DND-41 (cell line): ENCODE data around the gene ME2.

Experiments used
- ATAC-seq: fragments of 200-7000 bp; cut with Tn5 transposase; 3 replicates; pipeline ENCODE4 v1.9.1; 2021; ENCODE audit warnings: low read depth; ENCODE audit not compliant: insufficient read depth
- DNase-seq: peaks from one replicate; pipeline ENCODE4 v3.0.0-alpha.2; 2020
- H2AFZ ChIP-seq: 2 replicates; pipeline ENCODE4 v1.6.0; 2012; ENCODE audit warnings: low read depth, low read length
- H3K27ac ChIP-seq: 2 replicates; pipeline ENCODE4 v1.5.1; 2012; ENCODE audit warnings: low read length, inconsistent platforms
- H3K27me3 ChIP-seq: fragments of 200-600 bp; sonication (generic); 2 replicates; pipeline ENCODE4 v1.6.0; 2012; ENCODE audit warnings: low read length, mild to moderate bottlenecking, inconsistent platforms; ENCODE audit not compliant: insufficient read depth, poor library complexity
- H3K36me3 ChIP-seq: 2 replicates; pipeline ENCODE4 v1.5.1; 2012; ENCODE audit warnings: low read length, inconsistent platforms; ENCODE audit not compliant: insufficient read depth
- H3K4me1 ChIP-seq: 2 replicates; pipeline ENCODE4 v1.5.1; 2012; ENCODE audit warnings: mild to moderate bottlenecking, low read length; ENCODE audit not compliant: insufficient read depth
- H3K4me2 ChIP-seq: 2 replicates; pipeline ENCODE4 v1.6.0; 2012; ENCODE audit warnings: mild to moderate bottlenecking, moderate library complexity, low read length, inconsistent platforms; ENCODE audit not compliant: insufficient read depth
- H3K4me3 ChIP-seq, 2 experiments: fragments of 200-600 bp in 1 of 2; shearing (Covaris generic) in 1 of 2; 2 replicates each; pipeline ENCODE4 v1.5.1; 2012 to 2016; ENCODE audit warnings: inconsistent platforms in 2 of 2, low read length in 2 of 2, mild to moderate bottlenecking in 2 of 2, low read depth in 1 of 2, moderate library complexity in 1 of 2
- H3K79me2 ChIP-seq: 2 replicates; pipeline ENCODE4 v1.6.0; 2012; ENCODE audit warnings: low read length, inconsistent platforms; ENCODE audit not compliant: insufficient read depth
- H3K9ac ChIP-seq: 2 replicates; pipeline ENCODE4 v1.6.0; 2012; ENCODE audit warnings: low read depth, mild to moderate bottlenecking, inconsistent platforms, low read length, moderate library complexity
- H3K9me3 ChIP-seq: 2 replicates; pipeline ENCODE4 v1.5.1; 2012; ENCODE audit warnings: low read length, moderate library complexity, mild to moderate bottlenecking, inconsistent platforms; ENCODE audit not compliant: insufficient read depth, severe bottlenecking
- H4K20me1 ChIP-seq: 2 replicates; pipeline ENCODE4 v1.6.0; 2012; ENCODE audit warnings: low read length; ENCODE audit not compliant: insufficient read depth
- EZH2 ChIP-seq: IDR thresholded peaks from 3 replicates; pipeline ENCODE4 v1.6.1; 2012; ENCODE audit warnings: borderline replicate concordance, low read depth, mild to moderate bottlenecking, moderate library complexity, low read length, inconsistent platforms; ENCODE audit not compliant: severe bottlenecking
- TF ChIP-seq, protein P1 (sequence below): IDR thresholded peaks from 2 replicates; pipeline ENCODE4 v1.5.1; 2012; ENCODE audit warnings: borderline replicate concordance, low read length, moderate library complexity, mild to moderate bottlenecking; ENCODE audit not compliant: poor library complexity, severe bottlenecking; ENCODE audit errors: extremely low read depth

Gene ME2

DNA sequence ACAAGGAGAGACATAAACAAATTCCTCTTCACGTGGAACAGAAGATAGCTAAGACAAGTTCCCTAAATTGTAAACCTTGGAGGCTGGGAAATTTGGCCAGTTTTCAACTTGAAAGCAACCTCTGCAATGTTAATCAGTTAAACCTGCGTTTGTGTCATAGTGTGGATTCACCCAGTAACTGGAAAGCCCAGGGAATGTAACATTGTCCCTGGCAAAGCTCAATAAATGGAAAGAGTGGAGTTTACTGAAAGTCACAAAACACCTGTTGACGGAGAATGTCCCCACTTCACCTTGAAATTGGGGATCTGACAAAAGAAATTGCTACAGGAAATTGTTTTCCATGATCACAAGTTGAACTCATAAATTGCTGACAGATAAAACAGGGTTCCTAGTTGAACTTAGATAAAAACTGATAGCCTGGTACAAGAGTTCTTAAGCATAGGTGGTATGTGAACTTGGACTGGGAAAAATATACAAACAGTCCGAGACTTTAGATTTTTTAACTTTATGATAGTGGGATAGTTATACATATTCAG, 15.0 kb upstream of the ME2 start:
- Histone ChIP-seq H3K79me2 (no peaks in the 10 kb centered on the region), H3K9me3 (no peaks in the 10 kb centered on the region), H3K4me3 (no peak overlapping the region), H3K27ac (no peak overlapping the region), H3K27me3 (no peaks in the 10 kb centered on the region), H3K4me2 (no peak overlapping the region), H3K36me3 (no peaks in the 10 kb centered on the region), H3K4me1 (no peaks in the 10 kb centered on the region), H3K9ac (no peak overlapping the region), H2AFZ (no peak overlapping the region), H4K20me1 (no peaks in the 10 kb centered on the region)
- DNase-seq (no peak), ATAC-seq (no peak)
- TF ChIP-seq, protein P1, sequence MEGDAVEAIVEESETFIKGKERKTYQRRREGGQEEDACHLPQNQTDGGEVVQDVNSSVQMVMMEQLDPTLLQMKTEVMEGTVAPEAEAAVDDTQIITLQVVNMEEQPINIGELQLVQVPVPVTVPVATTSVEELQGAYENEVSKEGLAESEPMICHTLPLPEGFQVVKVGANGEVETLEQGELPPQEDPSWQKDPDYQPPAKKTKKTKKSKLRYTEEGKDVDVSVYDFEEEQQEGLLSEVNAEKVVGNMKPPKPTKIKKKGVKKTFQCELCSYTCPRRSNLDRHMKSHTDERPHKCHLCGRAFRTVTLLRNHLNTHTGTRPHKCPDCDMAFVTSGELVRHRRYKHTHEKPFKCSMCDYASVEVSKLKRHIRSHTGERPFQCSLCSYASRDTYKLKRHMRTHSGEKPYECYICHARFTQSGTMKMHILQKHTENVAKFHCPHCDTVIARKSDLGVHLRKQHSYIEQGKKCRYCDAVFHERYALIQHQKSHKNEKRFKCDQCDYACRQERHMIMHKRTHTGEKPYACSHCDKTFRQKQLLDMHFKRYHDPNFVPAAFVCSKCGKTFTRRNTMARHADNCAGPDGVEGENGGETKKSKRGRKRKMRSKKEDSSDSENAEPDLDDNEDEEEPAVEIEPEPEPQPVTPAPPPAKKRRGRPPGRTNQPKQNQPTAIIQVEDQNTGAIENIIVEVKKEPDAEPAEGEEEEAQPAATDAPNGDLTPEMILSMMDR = no peak
- TF ChIP-seq EZH2 = no peak

DNA sequence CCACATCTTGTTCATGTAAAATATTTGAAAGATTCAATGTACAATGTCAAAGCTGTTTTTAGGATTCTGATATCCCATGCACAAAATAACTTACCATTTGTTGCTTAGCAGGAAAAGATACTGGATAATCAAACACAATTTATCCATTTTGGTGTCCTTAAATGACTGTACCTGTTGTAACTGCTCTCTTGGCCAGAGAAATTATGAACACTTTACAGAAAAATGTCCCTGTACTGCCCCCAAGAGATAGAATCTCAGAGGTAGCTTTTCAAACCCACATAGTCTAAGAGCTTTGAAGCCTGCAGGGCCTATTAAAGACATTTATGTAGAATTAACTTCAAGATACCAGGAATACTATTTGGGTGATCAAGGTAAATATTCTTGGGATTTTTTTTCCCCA, 12.2 kb upstream of the ME2 start:
- H2AFZ ChIP-seq = no peak overlapping the region
- no peak overlapping the region for H3K4me2 ChIP-seq
- no peak for TF ChIP-seq EZH2
- TF ChIP-seq, protein P1 = peak; percentile 18
- DNase-seq = no peak
- no peak for ATAC-seq
- no peaks in the 10 kb centered on the region for H3K27me3 ChIP-seq
- H3K36me3 ChIP-seq = no peaks in the 10 kb centered on the region
- no peak overlapping the region for H3K27ac ChIP-seq
- H4K20me1 ChIP-seq = no peaks in the 10 kb centered on the region
- no peaks in the 10 kb centered on the region for H3K9me3 ChIP-seq
- no peak overlapping the region for H3K9ac ChIP-seq
- H3K79me2 ChIP-seq = no peaks in the 10 kb centered on the region
- no peaks in the 10 kb centered on the region for H3K4me1 ChIP-seq
- no peak overlapping the region for H3K4me3 ChIP-seq

- no peak overlapping the region for H2AFZ ChIP-seq
- H3K36me3 ChIP-seq = no peaks in the 10 kb centered on the region
- DNase-seq (no peak), ATAC-seq (no peak)
- no peaks in the 10 kb centered on the region for H3K9me3 ChIP-seq
- no peaks in the 10 kb centered on the region for H3K79me2 ChIP-seq
- no peaks in the 10 kb centered on the region for H3K4me1 ChIP-seq
- H4K20me1 ChIP-seq = no peaks in the 10 kb centered on the region
- H3K4me3 ChIP-seq = no peak overlapping the region
- TF ChIP-seq, protein P1 = no peak
- TF ChIP-seq EZH2 = no peak
- no peaks in the 10 kb centered on the region for H3K27me3 ChIP-seq
- H3K4me2 ChIP-seq = no peak overlapping the region
- H3K27ac ChIP-seq = no peak overlapping the region
- no peak overlapping the region for H3K9ac ChIP-seq
Measured at GRCh38 chr18:50869150-50869549, 9.8 kb upstream of the ME2 start.
